ENCODE data around the gene CACUL1. TPM values are rescaled to one million over a fixed set of nuclear protein-coding genes. Genes with fewer than 3 reads are reported as not detected.

CACUL1 gene
- total and polyA plus RNA-seq, 2 of the 13 experiments (the other 11 are each of a cell fraction or from before 2014, with no cell fraction given): 14.2 to 31.0 TPM

DNA sequence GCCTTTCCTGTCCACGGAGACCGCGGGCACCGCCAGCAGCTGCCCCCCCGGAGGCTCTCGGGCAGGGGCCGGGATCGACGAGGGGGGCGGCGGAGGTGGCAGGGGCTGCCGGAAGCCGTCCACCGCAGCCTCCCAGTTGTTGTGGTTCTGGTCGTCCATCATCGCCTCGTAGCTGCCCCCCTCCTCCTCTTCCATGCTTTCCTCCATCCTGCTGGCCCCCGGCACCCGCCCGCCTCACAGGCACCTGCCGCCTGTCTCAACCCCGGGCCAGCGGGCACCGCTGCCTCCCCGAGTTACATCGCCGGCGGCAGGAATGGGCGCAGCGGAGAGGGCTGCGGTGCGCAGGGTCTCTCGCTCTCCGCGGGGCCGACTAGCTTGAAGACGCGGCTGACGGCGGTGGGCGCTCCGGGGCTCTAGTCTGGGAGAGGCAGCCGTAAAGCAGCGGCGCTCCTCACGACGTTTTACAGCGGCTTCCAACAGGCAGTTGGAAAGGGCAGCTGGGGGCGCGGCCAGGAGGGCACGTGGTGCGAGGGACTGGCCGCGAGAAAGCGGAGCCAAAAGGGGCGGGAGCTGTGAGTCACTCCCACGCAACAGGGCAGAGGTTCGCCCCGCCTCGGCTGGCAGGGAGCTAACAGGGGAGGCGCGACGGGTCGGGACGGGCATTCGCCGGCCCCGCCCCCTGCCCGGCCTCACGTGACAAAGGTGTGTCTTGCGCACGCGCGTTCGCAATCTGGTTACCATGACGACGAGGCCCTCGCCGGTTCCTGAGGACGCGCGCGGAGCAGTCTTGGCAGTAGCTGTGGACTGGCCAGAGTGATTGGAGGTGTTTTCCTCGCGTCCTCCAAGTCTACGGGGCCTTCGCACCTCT lies at the start of gene CACUL1 (continued):
- peak; percentile 79; the same call in 1 of the 2 replicates for TF ChIP-seq PAX8 (CRISPR knock-in tag; IDR thresholded peaks at IDR 0.05; ENCODE audit: borderline replicate concordance)
- TF ChIP-seq RORA (CRISPR knock-in tag; IDR thresholded peaks at IDR 0.05): no peak
- peak; percentile 57; the same call in 1 of the 2 replicates for TF ChIP-seq ZNF264 (CRISPR knock-in tag; IDR thresholded peaks at IDR 0.05)
- TF ChIP-seq IKZF4 (CRISPR knock-in tag; IDR thresholded peaks at IDR 0.05; ENCODE audit: borderline replicate concordance, low read depth, not compliant biosample characterization): no peak
- TF ChIP-seq MTA3 (CRISPR knock-in tag; IDR thresholded peaks at IDR 0.05): no peak
- TF ChIP-seq U2AF2 (IDR thresholded peaks at IDR 0.05; ENCODE audit: low read depth, low read length): peak; percentile 88; the same call in 1 of the 2 replicates
- no peak for TF ChIP-seq ZSCAN22 (CRISPR knock-in tag; IDR thresholded peaks at IDR 0.05)
- no peak for TF ChIP-seq ZNF451 (CRISPR knock-in tag; IDR thresholded peaks at IDR 0.05)
- TF ChIP-seq ZNF10 (CRISPR knock-in tag; IDR thresholded peaks at IDR 0.05; ENCODE audit: borderline replicate concordance, low read depth): no peak
- peak; percentile 64 for TF ChIP-seq ISL2 (CRISPR knock-in tag; IDR thresholded peaks at IDR 0.05)
- no peak for TF ChIP-seq HHEX (CRISPR knock-in tag; IDR thresholded peaks at IDR 0.05)
- TF ChIP-seq U2AF1 (optimal IDR thresholded peaks at IDR 0.05; ENCODE audit: low read depth, low read length): no peak
- no peak for TF ChIP-seq GATA4 (IDR thresholded peaks at IDR 0.05; ENCODE audit: borderline replicate concordance, low read depth)
- no peak for TF ChIP-seq SP1 (IDR thresholded peaks at IDR 0.05)
- TF ChIP-seq SP1 (CRISPR knock-in tag; IDR thresholded peaks at IDR 0.05): peak; percentile 91
- no peak for TF ChIP-seq RARA (CRISPR knock-in tag; IDR thresholded peaks at IDR 0.05)
- TF ChIP-seq, protein P1, sequence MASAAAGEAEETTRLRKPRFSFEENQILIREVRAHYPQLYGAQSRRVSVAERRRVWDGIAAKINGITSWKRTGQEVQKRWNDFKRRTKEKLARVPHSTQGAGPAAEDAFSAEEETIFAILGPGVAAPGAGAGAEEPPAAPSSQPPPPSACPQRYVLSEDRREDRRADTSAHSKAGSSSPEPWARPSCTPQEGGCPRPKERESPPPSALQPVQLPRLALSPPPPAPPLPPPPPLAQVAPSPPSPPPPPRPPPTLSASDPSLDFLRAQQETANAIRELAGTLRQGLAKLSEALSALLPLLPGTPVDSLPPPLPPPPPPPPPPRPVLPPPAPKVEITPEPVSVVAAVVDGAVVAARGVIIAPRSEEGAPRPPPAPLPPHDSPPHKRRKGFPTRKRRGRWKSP (CRISPR knock-in tag; IDR thresholded peaks at IDR 0.05): no peak
- TF ChIP-seq, protein P2, sequence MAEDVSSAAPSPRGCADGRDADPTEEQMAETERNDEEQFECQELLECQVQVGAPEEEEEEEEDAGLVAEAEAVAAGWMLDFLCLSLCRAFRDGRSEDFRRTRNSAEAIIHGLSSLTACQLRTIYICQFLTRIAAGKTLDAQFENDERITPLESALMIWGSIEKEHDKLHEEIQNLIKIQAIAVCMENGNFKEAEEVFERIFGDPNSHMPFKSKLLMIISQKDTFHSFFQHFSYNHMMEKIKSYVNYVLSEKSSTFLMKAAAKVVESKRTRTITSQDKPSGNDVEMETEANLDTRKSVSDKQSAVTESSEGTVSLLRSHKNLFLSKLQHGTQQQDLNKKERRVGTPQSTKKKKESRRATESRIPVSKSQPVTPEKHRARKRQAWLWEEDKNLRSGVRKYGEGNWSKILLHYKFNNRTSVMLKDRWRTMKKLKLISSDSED (CRISPR knock-in tag; IDR thresholded peaks at IDR 0.05): no peak
- TF ChIP-seq, protein P3, sequence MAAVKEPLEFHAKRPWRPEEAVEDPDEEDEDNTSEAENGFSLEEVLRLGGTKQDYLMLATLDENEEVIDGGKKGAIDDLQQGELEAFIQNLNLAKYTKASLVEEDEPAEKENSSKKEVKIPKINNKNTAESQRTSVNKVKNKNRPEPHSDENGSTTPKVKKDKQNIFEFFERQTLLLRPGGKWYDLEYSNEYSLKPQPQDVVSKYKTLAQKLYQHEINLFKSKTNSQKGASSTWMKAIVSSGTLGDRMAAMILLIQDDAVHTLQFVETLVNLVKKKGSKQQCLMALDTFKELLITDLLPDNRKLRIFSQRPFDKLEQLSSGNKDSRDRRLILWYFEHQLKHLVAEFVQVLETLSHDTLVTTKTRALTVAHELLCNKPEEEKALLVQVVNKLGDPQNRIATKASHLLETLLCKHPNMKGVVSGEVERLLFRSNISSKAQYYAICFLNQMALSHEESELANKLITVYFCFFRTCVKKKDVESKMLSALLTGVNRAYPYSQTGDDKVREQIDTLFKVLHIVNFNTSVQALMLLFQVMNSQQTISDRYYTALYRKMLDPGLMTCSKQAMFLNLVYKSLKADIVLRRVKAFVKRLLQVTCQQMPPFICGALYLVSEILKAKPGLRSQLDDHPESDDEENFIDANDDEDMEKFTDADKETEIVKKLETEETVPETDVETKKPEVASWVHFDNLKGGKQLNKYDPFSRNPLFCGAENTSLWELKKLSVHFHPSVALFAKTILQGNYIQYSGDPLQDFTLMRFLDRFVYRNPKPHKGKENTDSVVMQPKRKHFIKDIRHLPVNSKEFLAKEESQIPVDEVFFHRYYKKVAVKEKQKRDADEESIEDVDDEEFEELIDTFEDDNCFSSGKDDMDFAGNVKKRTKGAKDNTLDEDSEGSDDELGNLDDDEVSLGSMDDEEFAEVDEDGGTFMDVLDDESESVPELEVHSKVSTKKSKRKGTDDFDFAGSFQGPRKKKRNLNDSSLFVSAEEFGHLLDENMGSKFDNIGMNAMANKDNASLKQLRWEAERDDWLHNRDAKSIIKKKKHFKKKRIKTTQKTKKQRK (IDR thresholded peaks at IDR 0.05; ENCODE audit: low read length): no peak
- TF ChIP-seq, protein P4, sequence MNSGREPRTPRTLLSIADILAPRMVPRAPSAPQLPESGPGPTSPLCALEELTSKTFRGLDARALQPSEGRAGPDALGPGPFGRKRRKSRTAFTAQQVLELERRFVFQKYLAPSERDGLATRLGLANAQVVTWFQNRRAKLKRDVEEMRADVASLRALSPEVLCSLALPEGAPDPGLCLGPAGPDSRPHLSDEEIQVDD (CRISPR knock-in tag; IDR thresholded peaks at IDR 0.05; ENCODE audit: borderline replicate concordance): no peak
- peak; percentile 40; the same call in 1 of the 2 replicates for TF ChIP-seq FOXA3 (CRISPR knock-in tag; IDR thresholded peaks at IDR 0.05)
- no peak for TF ChIP-seq NFRKB (IDR thresholded peaks at IDR 0.05)
- TF ChIP-seq, protein P5, sequence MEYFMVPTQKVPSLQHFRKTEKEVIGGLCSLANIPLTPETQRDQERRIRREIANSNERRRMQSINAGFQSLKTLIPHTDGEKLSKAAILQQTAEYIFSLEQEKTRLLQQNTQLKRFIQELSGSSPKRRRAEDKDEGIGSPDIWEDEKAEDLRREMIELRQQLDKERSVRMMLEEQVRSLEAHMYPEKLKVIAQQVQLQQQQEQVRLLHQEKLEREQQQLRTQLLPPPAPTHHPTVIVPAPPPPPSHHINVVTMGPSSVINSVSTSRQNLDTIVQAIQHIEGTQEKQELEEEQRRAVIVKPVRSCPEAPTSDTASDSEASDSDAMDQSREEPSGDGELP (IDR thresholded peaks at IDR 0.05; ENCODE audit: borderline replicate concordance, low read depth): peak; percentile 68; the same call in 1 of the 2 replicates

Measured in HepG2 (cell line).